CD8-positive, alpha-beta memory T cell (primary cell): ENCODE data around the gene TIMP2. TPM values are rescaled to one million over a fixed set of nuclear protein-coding genes. Genes with fewer than 3 reads are reported as not detected.
"Not testable (repeated sequence)": the region's sequence is repeated elsewhere in the genome, so short reads cannot be mapped to it uniquely, and the experiment has no call there.

ENCODE experiments used
- CTCF ChIA-PET: fragments of 350-600 bp; sonication (Branson Sonifier 250); formaldehyde crosslinking; loops from one replicate; lab custom pipeline; 2021; ENCODE audit warnings: antibody characterized with exemption; lab: Charles Lee
- POLR2A ChIA-PET: fragments of 350-600 bp; sonication (Branson Sonifier 250); formaldehyde crosslinking; loops from one replicate; lab custom pipeline; 2021; ENCODE audit warnings: antibody characterized with exemption; lab: Charles Lee
- DNase-seq, 5 donors: peaks; one replicate each; pipeline versions ENCODE4 v3.0.0 to v3.0.0-alpha.2; 2020 to 2022; ENCODE audit warnings: mixed read lengths in 1 of 5
- H3K27ac ChIP-seq: one replicate; pipeline ENCODE4 v1.7.0; 2013; ENCODE audit warnings: low read depth, mild to moderate bottlenecking, low read length, moderate library complexity
- H3K27me3 ChIP-seq: 2 replicates; pipeline ENCODE4 v1.7.0; 2013; ENCODE audit warnings: low read length, mild to moderate bottlenecking; ENCODE audit not compliant: insufficient read depth, poor library complexity, severe bottlenecking
- H3K36me3 ChIP-seq: 2 replicates; pipeline ENCODE4 v1.7.0; 2013; ENCODE audit warnings: mild to moderate bottlenecking, low read length, moderate library complexity; ENCODE audit not compliant: insufficient read depth
- H3K4me1 ChIP-seq: 2 replicates; pipeline ENCODE4 v1.7.0; 2013; ENCODE audit warnings: mild to moderate bottlenecking, low read length, moderate library complexity; ENCODE audit not compliant: insufficient read depth
- H3K4me3 ChIP-seq: 2 replicates; pipeline ENCODE4 v1.7.0; 2013; ENCODE audit warnings: mild to moderate bottlenecking, low read length
- H3K9me3 ChIP-seq: 2 replicates; pipeline ENCODE4 v1.7.0; 2013; ENCODE audit warnings: mild to moderate bottlenecking, low read length
- H3K27ac Mint-ChIP-seq, 8 donors: one replicate each; pipeline ENCODE4 v1.8.0; 2020 to 2021; ENCODE audit warnings: mixed read lengths in 8 of 8, mild to moderate bottlenecking in 6 of 8, inconsistent platforms in 3 of 8, moderate library complexity in 3 of 8
- H3K27me3 Mint-ChIP-seq, 2 donors: one replicate each; pipeline ENCODE4 v1.8.0; 2020 to 2021; ENCODE audit warnings: mixed read lengths in 2 of 2, mild to moderate bottlenecking in 1 of 2, moderate library complexity in 1 of 2
- H3K36me3 Mint-ChIP-seq, 3 donors: one replicate each; pipeline ENCODE4 v1.8.0; 2020 to 2021; ENCODE audit warnings: mixed read lengths in 3 of 3, inconsistent platforms in 1 of 3, mild to moderate bottlenecking in 1 of 3
- H3K4me1 Mint-ChIP-seq, 3 donors: one replicate each; pipeline ENCODE4 v1.8.0; 2020 to 2021; ENCODE audit warnings: mixed read lengths in 3 of 3, inconsistent platforms in 1 of 3, mild to moderate bottlenecking in 1 of 3
- H3K4me3 Mint-ChIP-seq, 7 donors: one replicate each; pipeline ENCODE4 v1.8.0; 2020 to 2021; ENCODE audit warnings: mixed read lengths in 7 of 7, mild to moderate bottlenecking in 6 of 7, moderate library complexity in 4 of 7, inconsistent platforms in 2 of 7
- H3K9me3 Mint-ChIP-seq, 5 donors: one replicate each; pipeline ENCODE4 v1.8.0; 2020 to 2022; ENCODE audit warnings: mixed read lengths in 5 of 5, mild to moderate bottlenecking in 3 of 5, moderate library complexity in 2 of 5, inconsistent platforms in 1 of 5
- polyA plus RNA-seq: library from polyadenylated mRNA; unstranded; fragments of 300-500 nt; fragmentation: Illumina TruSeq; gene quantifications from one replicate; pipeline ENCODE4 v1.2.3, GENCODE V29; 2021
- total RNA-seq, 2 experiments: library from RNA; stranded (reverse); gene quantifications; one replicate each; pipeline ENCODE4 v1.2.3, GENCODE V29; 2021

TIMP2 gene
- total and polyA plus RNA-seq, 3 experiments from 2014 or later = 0.08 to 1.6 (median 1.3) TPM

- Mint-ChIP-seq H3K27ac (no peak overlapping the region), H3K4me1 (peaks cover 0 to 3% (median 0%) of the 10 kb centered on the region in 3 donors), H3K36me3 (no peaks in the 10 kb centered on the region), H3K27me3 (peaks cover 12 to 19% of the 10 kb centered on the region in 2 donors), H3K9me3 (no peaks in the 10 kb centered on the region), H3K4me3 (no peak overlapping the region)
- no peak for DNase-seq
- Histone ChIP-seq H3K27ac (no peak overlapping the region), H3K9me3 (no peaks in the 10 kb centered on the region), H3K4me3 (no peak overlapping the region), H3K36me3 (no peaks in the 10 kb centered on the region), H3K27me3 (no peaks in the 10 kb centered on the region), H3K4me1 (peaks cover 5% of the 10 kb centered on the region)
- ChIA-PET POLR2A (no interaction called here), CTCF (no interaction called here)
Measured at GRCh38 chr17:78868391-78868790, 56.8 kb downstream of the TIMP2 start.

- H3K9me3 ChIP-seq, H3K4me3 Mint-ChIP-seq, DNase-seq, H3K36me3 Mint-ChIP-seq, H3K27ac Mint-ChIP-seq, H3K4me1 ChIP-seq, H3K36me3 ChIP-seq, POLR2A ChIA-PET, H3K27me3 ChIP-seq, H3K4me1 Mint-ChIP-seq, H3K9me3 Mint-ChIP-seq, H3K4me3 ChIP-seq, H3K27ac ChIP-seq: not testable (repeated sequence)
- H3K27me3 Mint-ChIP-seq = peaks cover 12 to 20% of the 10 kb centered on the region in 2 donors
- CTCF ChIA-PET = interaction anchor here (1.2 to 3.0 kb wide), 5 partner anchors 11 to 179 kb away, joined by 3 to 21 read pairs (median 7); no protein-coding TSS in a partner anchor
Measured at GRCh38 chr17:78867046-78867445, 58.1 kb downstream of the TIMP2 start.

GRCh38 chr17:78865682-78866390 is 59.4 kb downstream of the TIMP2 start:
- Histone ChIP-seq H3K36me3 (no peaks in the 10 kb centered on the region), H3K9me3 (no peaks in the 10 kb centered on the region), H3K4me3 (no peak overlapping the region), H3K27me3 (no peaks in the 10 kb centered on the region), H3K27ac (no peak overlapping the region), H3K4me1 (peaks cover 5% of the 10 kb centered on the region)
- POLR2A ChIA-PET = no interaction called here
- H3K4me1 Mint-ChIP-seq = peaks cover 0 to 3% (median 0%) of the 10 kb centered on the region in 3 donors
- H3K27me3 Mint-ChIP-seq = peaks cover 17 to 20% of the 10 kb centered on the region in 2 donors
- CTCF ChIA-PET = interaction anchor here (0.8 to 3.0 kb wide), 17 partner anchors 9 to 180 kb away, joined by 3 to 21 read pairs (median 4); no protein-coding TSS in a partner anchor
- H3K4me3 Mint-ChIP-seq = peak overlapping the region in 1 of 7 donors; percentile 40
- H3K9me3 Mint-ChIP-seq = no peaks in the 10 kb centered on the region
- DNase-seq = peak; percentile 32 to 71 (median 51)
- no peak overlapping the region for H3K27ac Mint-ChIP-seq
- H3K36me3 Mint-ChIP-seq = no peaks in the 10 kb centered on the region

- H3K36me3 ChIP-seq = no peaks in the 10 kb centered on the region
- CTCF ChIA-PET = interaction anchor here (3.0 kb wide), 1 partner anchor 108 kb away, joined by 21 read pairs; no protein-coding TSS in a partner anchor
- peaks cover 16 to 20% of the 10 kb centered on the region in 2 donors for H3K27me3 Mint-ChIP-seq
- H3K27ac Mint-ChIP-seq = peak overlapping the region in 1 of 8 donors; percentile 82
- H3K4me3 Mint-ChIP-seq = no peak overlapping the region
- H3K4me1 Mint-ChIP-seq = peaks cover 0 to 3% (median 0%) of the 10 kb centered on the region in 3 donors
- no peaks in the 10 kb centered on the region for H3K9me3 Mint-ChIP-seq
- no peaks in the 10 kb centered on the region for H3K36me3 Mint-ChIP-seq
- no peak for DNase-seq
- H3K27ac ChIP-seq = no peak overlapping the region
- POLR2A ChIA-PET = no interaction called here
- H3K4me1 ChIP-seq = peaks cover 5% of the 10 kb centered on the region
- H3K4me3 ChIP-seq = no peak overlapping the region
- H3K9me3 ChIP-seq = no peaks in the 10 kb centered on the region
- H3K27me3 ChIP-seq = no peaks in the 10 kb centered on the region
Measured at GRCh38 chr17:78864117-78864516, 61.1 kb downstream of the TIMP2 start.

GRCh38 chr17:78862073-78863023 is 62.8 kb downstream of the TIMP2 start:
- H3K27ac Mint-ChIP-seq = no peak overlapping the region
- H3K27me3 ChIP-seq = no peaks in the 10 kb centered on the region
- H3K4me3 Mint-ChIP-seq = no peak overlapping the region
- H3K9me3 Mint-ChIP-seq = no peaks in the 10 kb centered on the region
- peaks cover 15 to 16% of the 10 kb centered on the region in 2 donors for H3K27me3 Mint-ChIP-seq
- no peaks in the 10 kb centered on the region for H3K36me3 ChIP-seq
- DNase-seq = no peak
- no peak overlapping the region for H3K27ac ChIP-seq
- no peaks in the 10 kb centered on the region for H3K36me3 Mint-ChIP-seq
- H3K4me1 Mint-ChIP-seq = peaks cover 0 to 3% (median 0%) of the 10 kb centered on the region in 3 donors
- POLR2A ChIA-PET = no interaction called here
- no peaks in the 10 kb centered on the region for H3K9me3 ChIP-seq
- H3K4me1 ChIP-seq = peaks cover 5% of the 10 kb centered on the region
- no peak overlapping the region for H3K4me3 ChIP-seq
- CTCF ChIA-PET = interaction anchor here (1.3 kb wide), 1 partner anchor 108 kb away, joined by 3 read pairs; no protein-coding TSS in a partner anchor

GRCh38 chr17:78861229-78861628 is 64.0 kb downstream of the TIMP2 start:
- Histone ChIP-seq H3K9me3 (no peaks in the 10 kb centered on the region), H3K27me3 (no peaks in the 10 kb centered on the region), H3K4me3 (no peak overlapping the region), H3K4me1 (peaks cover 5% of the 10 kb centered on the region), H3K36me3 (no peaks in the 10 kb centered on the region), H3K27ac (no peak overlapping the region)
- H3K4me1 Mint-ChIP-seq = peaks cover 0 to 3% (median 0%) of the 10 kb centered on the region in 3 donors
- ChIA-PET POLR2A (no interaction called here), CTCF (interaction anchor here (0.6 kb wide), 1 partner anchor 70 kb away, joined by 3 read pairs; no protein-coding TSS in a partner anchor)
- DNase-seq = no peak
- no peaks in the 10 kb centered on the region for H3K9me3 Mint-ChIP-seq
- no peak overlapping the region for H3K27ac Mint-ChIP-seq
- H3K36me3 Mint-ChIP-seq = no peaks in the 10 kb centered on the region
- no peak overlapping the region for H3K4me3 Mint-ChIP-seq
- peaks cover 14 to 15% of the 10 kb centered on the region in 2 donors for H3K27me3 Mint-ChIP-seq

GRCh38 chr17:78859051-78859450 is 66.1 kb downstream of the TIMP2 start:
- CTCF ChIA-PET = interaction anchor here (0.6 to 2.6 kb wide), 3 partner anchors 15 to 112 kb away, joined by 3 to 9 read pairs (median 3); no protein-coding TSS in a partner anchor
- Mint-ChIP-seq H3K4me3 (no peak overlapping the region), H3K4me1 (no peaks in the 10 kb centered on the region), H3K9me3 (no peaks in the 10 kb centered on the region), H3K27ac (no peak overlapping the region), H3K36me3 (no peaks in the 10 kb centered on the region), H3K27me3 (peaks cover 7 to 12% of the 10 kb centered on the region in 2 donors)
- no peaks in the 10 kb centered on the region for H3K9me3 ChIP-seq
- no peak overlapping the region for H3K27ac ChIP-seq
- H3K27me3 ChIP-seq = no peaks in the 10 kb centered on the region
- no peaks in the 10 kb centered on the region for H3K36me3 ChIP-seq
- no peaks in the 10 kb centered on the region for H3K4me1 ChIP-seq
- POLR2A ChIA-PET = no interaction called here
- H3K4me3 ChIP-seq = no peak overlapping the region
- no peak for DNase-seq
